A673 (cell line): ENCODE results near the gene SFTPB. TPM values are rescaled to one million over a fixed set of nuclear protein-coding genes. Genes with fewer than 3 reads are reported as not detected.
"Not testable (repeated sequence)": the region's sequence is repeated elsewhere in the genome, so short reads cannot be mapped to it uniquely, and the experiment has no call there.

Experiments used
- BruUV-seq: library from RNA; stranded (reverse); fragments of 400-500 nt; replicated peaks from 2 replicates; lab custom pipeline; 2021; lab: Mats Ljungman, UMichigan
- CTCF ChIA-PET: fragments of 300-600 bp; sonication (Branson Sonifier 250); formaldehyde crosslinking; loops from one replicate; lab custom pipeline; 2022; ENCODE audit warnings: antibody characterized with exemption; lab: Charles Lee
- POLR2A ChIA-PET: fragments of 300-600 bp; sonication (Branson Sonifier 250); formaldehyde crosslinking; loops from one replicate; lab custom pipeline; 2022; ENCODE audit warnings: antibody characterized with exemption; ENCODE audit not compliant: low non-redundant PET; lab: Charles Lee
- DNase-seq: peaks from one replicate; pipeline ENCODE4 v3.0.0-alpha.2; 2015; ENCODE audit warnings: low spot score
- H3K27ac ChIP-seq: fragments of 200-600 bp; sonication (generic); 2 replicates; pipeline ENCODE4 v1.5.1; 2016; ENCODE audit warnings: mixed run types, low read depth, mild to moderate bottlenecking, mixed read lengths, antibody characterized with exemption, low read length; ENCODE audit not compliant: poor library complexity, severe bottlenecking
- H3K27me3 ChIP-seq: fragments of 200-600 bp; sonication (generic); replicated peaks from 2 replicates; pipeline ENCODE4 v1.6.1; 2017; ENCODE audit warnings: mixed run types, low read depth, mild to moderate bottlenecking, mixed read lengths, antibody characterized with exemption, low read length; ENCODE audit not compliant: insufficient read depth, poor library complexity
- H3K36me3 ChIP-seq: fragments of 200-600 bp; sonication (generic); 2 replicates; pipeline ENCODE4 v1.6.1; 2016; ENCODE audit warnings: mixed run types, mild to moderate bottlenecking, mixed read lengths, antibody characterized with exemption, low read length; ENCODE audit not compliant: insufficient read depth, poor library complexity, severe bottlenecking
- H3K4me1 ChIP-seq: fragments of 200-600 bp; sonication (generic); 2 replicates; pipeline ENCODE4 v1.6.1; 2017; ENCODE audit warnings: mixed run types, mild to moderate bottlenecking, mixed read lengths, antibody characterized with exemption, low read length; ENCODE audit not compliant: insufficient read depth, poor library complexity, severe bottlenecking
- H3K4me3 ChIP-seq: fragments of 200-600 bp; sonication (generic); 2 replicates; pipeline ENCODE4 v1.5.1; 2016; ENCODE audit warnings: low read depth, mixed run types, mild to moderate bottlenecking, mixed read lengths, low read length; ENCODE audit not compliant: poor library complexity, severe bottlenecking
- H3K9me3 ChIP-seq: fragments of 200-600 bp; sonication (generic); 2 replicates; pipeline ENCODE4 v1.6.1; 2016; ENCODE audit warnings: mixed run types, low read depth, mild to moderate bottlenecking, mixed read lengths, antibody characterized with exemption, low read length; ENCODE audit not compliant: poor library complexity, severe bottlenecking
- CTCF ChIP-seq: fragments of 300-800, 200-600 bp; sonication (generic); conservative IDR thresholded peaks from 2 replicates; pipeline ENCODE4 v1.5.1; 2017; ENCODE audit warnings: low read depth, mild to moderate bottlenecking, antibody characterized with exemption, low read length, moderate library complexity, mixed read lengths
- EZH2 ChIP-seq: fragments of 200-600 bp; sonication (generic); IDR thresholded peaks from 2 replicates; pipeline ENCODE4 v1.6.1; 2017; ENCODE audit warnings: borderline replicate concordance, low read depth, mild to moderate bottlenecking, mixed read lengths, antibody characterized with exemption, low read length; ENCODE audit not compliant: poor library complexity, severe bottlenecking
- intact Hi-C: fragments of 100-400 bp; cut with micrococcal nuclease; formaldehyde crosslinking; loops from one replicate; pipeline ENCODE4 v1.10.0; 2022; ENCODE audit not compliant: unreplicated experiment
- total RNA-seq: library from RNA; stranded (reverse); gene quantifications from 2 replicates; pipeline ENCODE4 v1.2.3, GENCODE V29; 2021

The SFTPB gene
- total RNA-seq, 1 experiment from 2014 or later: not detected

- no peaks in the 10 kb centered on the region for H3K4me1 ChIP-seq
- no peak for DNase-seq
- intact Hi-C loops: no loop called here
- no TSS peak for BruUV-seq
- H3K4me3 ChIP-seq: no peak overlapping the region
- no peaks in the 10 kb centered on the region for H3K36me3 ChIP-seq
- no peaks in the 10 kb centered on the region for H3K27me3 ChIP-seq
- POLR2A ChIA-PET: no interaction called here
- CTCF ChIA-PET: no interaction called here
- TF ChIP-seq CTCF: no peak
- TF ChIP-seq EZH2: no peak
- H3K27ac ChIP-seq: no peak overlapping the region
- H3K9me3 ChIP-seq: no peaks in the 10 kb centered on the region
These were observed 7.3 kb downstream of the SFTPB start for GRCh38 chr2:85660725-85661124.

GRCh38 chr2:85660301-85660700, 7.7 kb downstream of the SFTPB start:
- intact Hi-C loops, CTCF ChIA-PET, POLR2A ChIA-PET: not testable (repeated sequence)

GRCh38 chr2:85659324-85659981, 8.5 kb downstream of the SFTPB start:
- ChIA-PET CTCF (interaction anchor here (1.1 kb wide), 1 partner anchor 22 kb away, joined by 3 read pairs; no protein-coding TSS in a partner anchor), POLR2A (interaction anchor here (0.6 kb wide), 1 partner anchor 14 kb away, joined by 5 read pairs; no protein-coding TSS in a partner anchor)
- TF ChIP-seq CTCF (no peak), EZH2 (no peak)
- no peak overlapping the region for H3K4me3 ChIP-seq
- BruUV-seq: no TSS peak
- intact Hi-C loops: no loop called here
- DNase-seq: no peak
- H3K27me3 ChIP-seq: no peaks in the 10 kb centered on the region
- no peaks in the 10 kb centered on the region for H3K4me1 ChIP-seq
- H3K9me3 ChIP-seq: no peaks in the 10 kb centered on the region
- H3K36me3 ChIP-seq: no peaks in the 10 kb centered on the region
- H3K27ac ChIP-seq: no peak overlapping the region

More at GRCh38 chr2:85660301-85660700, 7.7 kb downstream of the SFTPB start:
- H3K4me3 ChIP-seq, H3K27ac ChIP-seq, H3K27me3 ChIP-seq, H3K36me3 ChIP-seq, DNase-seq, BruUV-seq, H3K4me1 ChIP-seq, H3K9me3 ChIP-seq: not testable (repeated sequence)

DNA sequence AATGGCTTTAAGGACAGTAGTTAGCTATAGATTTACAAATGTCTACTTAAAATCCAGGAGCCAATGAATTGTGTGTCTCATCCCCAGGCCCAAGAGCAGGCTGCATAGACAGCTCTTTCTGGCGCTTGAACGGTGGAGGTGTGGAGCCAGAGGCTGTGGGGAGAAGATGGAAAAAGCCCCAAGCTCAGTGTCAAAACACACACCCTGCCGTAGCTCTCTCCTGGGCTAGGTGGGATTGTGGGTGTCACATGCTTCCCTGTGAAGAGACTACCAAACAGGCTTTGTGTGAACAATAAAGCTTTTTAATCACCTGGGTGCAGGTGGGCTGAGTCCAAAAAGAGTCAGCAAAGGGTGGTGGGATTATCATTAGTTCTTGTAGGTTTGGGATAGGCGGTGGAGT, 10.6 kb downstream of the SFTPB start:
- H3K9me3 ChIP-seq, DNase-seq, POLR2A ChIA-PET, H3K27me3 ChIP-seq, H3K4me1 ChIP-seq, H3K4me3 ChIP-seq, intact Hi-C loops, BruUV-seq, H3K27ac ChIP-seq, H3K36me3 ChIP-seq: not testable (repeated sequence)
- CTCF ChIA-PET: interaction anchor here (1.0 kb wide), 1 partner anchor 22 kb away, joined by 14 read pairs; no protein-coding TSS in a partner anchor
